Esophagus muscularis mucosa (tissue), 4 donors: ENCODE data around the gene DDT. TPM values are rescaled to one million over a fixed set of nuclear protein-coding genes. Genes with fewer than 3 reads are reported as not detected.
"Not testable (repeated sequence)": the region's sequence is repeated elsewhere in the genome, so short reads cannot be mapped to it uniquely, and the experiment has no call there.

ENCODE experiments used
- DNase-seq: peaks from one replicate; pipeline ENCODE4 v3.0.0-alpha.2; 2017; ENCODE audit errors: extremely low spot score
- H3K27ac ChIP-seq, 4 donors: fragments of 200-600 bp; sonication (generic); replicated peaks in 1 of 4; 1 replicate in 3 of 4; 2 replicates in 1 of 4; pipeline ENCODE4 v1.5.1; 2016 to 2019; ENCODE audit warnings: mild to moderate bottlenecking in 1 of 4
- H3K27me3 ChIP-seq, 4 donors: fragments of 200-600 bp; sonication (generic); one replicate each; pipeline versions ENCODE4 v1.5.1 to v1.6.0; 2016 to 2019
- H3K36me3 ChIP-seq, 4 donors: fragments of 200-600 bp; sonication (generic); one replicate each; pipeline ENCODE4 v1.5.1; 2016 to 2019
- H3K4me1 ChIP-seq, 4 donors: fragments of 200-600 bp; sonication (generic); one replicate each; pipeline ENCODE4 v1.5.1; 2016 to 2019
- H3K4me3 ChIP-seq, 4 donors: fragments of 200-600 bp; sonication (generic); 1 replicate in 2 of 4; 2 replicates in 2 of 4; pipeline ENCODE4 v1.5.1; 2016 to 2019; ENCODE audit warnings: mild to moderate bottlenecking in 4 of 4, moderate library complexity in 1 of 4
- H3K9me3 ChIP-seq, 4 donors: fragments of 200-600 bp; sonication (generic); 1 replicate in 3 of 4; 2 replicates in 1 of 4; pipeline ENCODE4 v1.5.1; 2016 to 2019
- POLR2AphosphoS5 ChIP-seq, 2 donors: sonication (generic); formaldehyde crosslinking; IDR thresholded peaks; one replicate each; pipeline ENCODE4 v1.6.1; 2017; ENCODE audit warnings: antibody characterized with exemption in 2 of 2
- WGBS: methylation state at CpG from one replicate; pipeline ENCODE4 v1.1.5; 2018; 5-methylcytosine and 5-hydroxymethylcytosine counted together
- intact Hi-C: fragments of 100-400 bp; cut with DNase I; formaldehyde crosslinking; loops from one replicate; pipeline ENCODE4 v1.15.1; 2023
- total RNA-seq, 4 donors: library from RNA; depleted of rRNA; stranded (reverse); fragments of >200 nt; gene quantifications; one replicate each; pipeline versions ENCODE4 v1.1.0 to v1.2.1, GENCODE V29; 2016
- TF ChIP-seq, protein P1 (sequence below), 3 experiments: fragments of 200-600 bp in 2 of 3; fragments of 450-650 bp in 1 of 3; sonication (generic) in 2 of 3; IDR thresholded peaks; one replicate each; pipeline ENCODE4 v1.5.1; 2017 to 2019; ENCODE audit warnings: antibody characterized with exemption in 3 of 3, mild to moderate bottlenecking in 2 of 3, moderate library complexity in 1 of 3

The DDT gene
- total RNA-seq, 4 donors from 2014 or later = 107 to 184 (median 153) TPM

DNA sequence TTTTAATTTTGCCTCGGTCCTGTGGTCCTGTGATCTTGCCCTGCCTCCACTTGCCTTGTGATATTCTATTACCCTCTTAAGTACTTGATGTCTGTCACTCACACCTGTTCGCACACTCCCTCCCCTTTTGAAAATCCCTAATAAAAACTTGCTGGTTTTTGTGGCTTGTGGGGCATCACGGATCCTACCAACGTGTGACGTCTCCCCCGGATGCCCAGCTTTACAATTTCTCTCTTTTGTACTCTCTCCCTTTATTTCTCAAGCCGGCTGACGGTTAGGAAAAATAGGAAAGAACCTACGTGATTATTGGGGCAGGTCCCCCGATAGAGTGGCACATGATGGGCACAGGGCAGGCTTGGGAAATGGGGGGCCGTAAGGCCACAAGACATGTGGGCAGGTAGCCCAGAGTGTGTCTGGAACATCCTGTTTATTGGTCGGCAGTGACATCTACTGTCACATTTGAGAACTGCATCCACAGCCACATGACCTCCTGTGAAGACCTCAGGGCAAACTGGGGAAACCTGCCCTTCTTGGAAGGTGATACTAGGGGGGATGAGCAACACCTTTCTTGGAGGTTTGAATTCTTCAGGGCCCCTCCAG lies 17.8 kb downstream of the DDT start:
- intact Hi-C loops = loop anchor here (10.0 kb wide), 1 partner anchor 288 kb away; the partner anchor contains the start of gene GGT5
- H3K27me3 ChIP-seq, H3K4me1 ChIP-seq, H3K36me3 ChIP-seq, H3K9me3 ChIP-seq, H3K4me3 ChIP-seq, H3K27ac ChIP-seq: not testable (repeated sequence)
- peak; percentile 55 to 57 for TF ChIP-seq POLR2AphosphoS5 (IDR thresholded peaks at IDR 0.05)
- TF ChIP-seq, protein P1, sequence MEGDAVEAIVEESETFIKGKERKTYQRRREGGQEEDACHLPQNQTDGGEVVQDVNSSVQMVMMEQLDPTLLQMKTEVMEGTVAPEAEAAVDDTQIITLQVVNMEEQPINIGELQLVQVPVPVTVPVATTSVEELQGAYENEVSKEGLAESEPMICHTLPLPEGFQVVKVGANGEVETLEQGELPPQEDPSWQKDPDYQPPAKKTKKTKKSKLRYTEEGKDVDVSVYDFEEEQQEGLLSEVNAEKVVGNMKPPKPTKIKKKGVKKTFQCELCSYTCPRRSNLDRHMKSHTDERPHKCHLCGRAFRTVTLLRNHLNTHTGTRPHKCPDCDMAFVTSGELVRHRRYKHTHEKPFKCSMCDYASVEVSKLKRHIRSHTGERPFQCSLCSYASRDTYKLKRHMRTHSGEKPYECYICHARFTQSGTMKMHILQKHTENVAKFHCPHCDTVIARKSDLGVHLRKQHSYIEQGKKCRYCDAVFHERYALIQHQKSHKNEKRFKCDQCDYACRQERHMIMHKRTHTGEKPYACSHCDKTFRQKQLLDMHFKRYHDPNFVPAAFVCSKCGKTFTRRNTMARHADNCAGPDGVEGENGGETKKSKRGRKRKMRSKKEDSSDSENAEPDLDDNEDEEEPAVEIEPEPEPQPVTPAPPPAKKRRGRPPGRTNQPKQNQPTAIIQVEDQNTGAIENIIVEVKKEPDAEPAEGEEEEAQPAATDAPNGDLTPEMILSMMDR (IDR thresholded peaks at IDR 0.05) = peak; percentile 73 to 92 (median 79)
- 21% methylated on average over 12 of the region's 12 CpGs for WGBS
- DNase-seq = peak; percentile 94

- peak; percentile 2 for DNase-seq
- H3K4me1 ChIP-seq, H3K36me3 ChIP-seq, H3K4me3 ChIP-seq, H3K9me3 ChIP-seq, H3K27ac ChIP-seq, H3K27me3 ChIP-seq: not testable (repeated sequence)
- intact Hi-C loops = loop anchor here (10.0 kb wide), 1 partner anchor 289 kb away; the partner anchor contains the start of gene GGT5
- WGBS = 75% methylated on average over 7 of the region's 8 CpGs
These were observed 18.4 kb downstream of the DDT start for GRCh38 chr22:23955886-23956285.

DNA sequence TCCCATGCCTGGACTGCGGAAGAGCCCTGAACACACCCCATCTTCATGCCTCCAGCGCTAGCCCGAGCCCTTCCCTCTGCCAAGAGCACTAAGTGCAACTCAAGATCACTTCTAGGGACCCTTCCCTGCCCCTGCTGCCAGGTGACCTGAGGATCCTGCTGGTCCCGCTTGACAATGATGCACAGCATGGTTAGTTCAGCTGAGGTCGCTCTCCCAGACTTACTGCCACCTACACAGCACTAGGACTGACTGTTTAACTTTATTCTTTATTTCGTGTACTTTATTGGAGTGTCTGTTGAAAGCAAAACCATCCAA lies 19.3 kb downstream of the DDT start:
- intact Hi-C loops = loop anchor here (10.0 kb wide), 1 partner anchor 290 kb away; the partner anchor contains the start of gene GGT5
- H3K27me3 ChIP-seq, H3K4me1 ChIP-seq, H3K4me3 ChIP-seq, H3K27ac ChIP-seq, DNase-seq, H3K9me3 ChIP-seq, H3K36me3 ChIP-seq: not testable (repeated sequence)
- 81% methylated on average over 5 of the region's 6 CpGs for WGBS

- peak; percentile 80 for DNase-seq
- not testable (repeated sequence) for H3K4me1 ChIP-seq, H3K4me3 ChIP-seq, H3K36me3 ChIP-seq, H3K27ac ChIP-seq, H3K9me3 ChIP-seq, H3K27me3 ChIP-seq
- intact Hi-C loops = loop anchor here (10.0 kb wide), 1 partner anchor 290 kb away; the partner anchor contains the start of gene GGT5
- 80% methylated on average over 8 of the region's 8 CpGs for WGBS
These were observed 19.8 kb downstream of the DDT start for GRCh38 chr22:23954193-23954990.

GRCh38 chr22:23953485-23953884 lies 20.8 kb downstream of the DDT start:
- not testable (repeated sequence) for H3K36me3 ChIP-seq, H3K27me3 ChIP-seq, H3K4me3 ChIP-seq, H3K27ac ChIP-seq, H3K9me3 ChIP-seq, H3K4me1 ChIP-seq
- WGBS = 77% methylated on average over 4 of the region's 4 CpGs
- intact Hi-C loops = loop anchor here (10.0 kb wide), 1 partner anchor 291 kb away; the partner anchor contains the start of gene GGT5
- peak; percentile 50 for DNase-seq

GRCh38 chr22:23952794-23953405 lies 21.3 kb downstream of the DDT start:
- WGBS = 72% methylated on average over 11 of the region's 11 CpGs
- intact Hi-C loops = loop anchor here (10.0 kb wide), 1 partner anchor 292 kb away; the partner anchor contains the start of gene GGT5
- not testable (repeated sequence) for H3K4me1 ChIP-seq, H3K36me3 ChIP-seq, H3K9me3 ChIP-seq, H3K27me3 ChIP-seq, H3K4me3 ChIP-seq, H3K27ac ChIP-seq
- peak; percentile 55 for DNase-seq

GRCh38 chr22:23951383-23951782 lies 22.9 kb downstream of the DDT start:
- intact Hi-C loops = loop anchor here (10.0 kb wide), 1 partner anchor 293 kb away; the partner anchor contains the start of gene GGT5
- peak; percentile 66 for DNase-seq
- WGBS = 71% methylated on average over 2 of the region's 2 CpGs

GRCh38 chr22:23949764-23950163 lies 24.5 kb downstream of the DDT start:
- WGBS = 81% methylated on average over 18 of the region's 18 CpGs
- intact Hi-C loops = loop anchor here (10.0 kb wide), 1 partner anchor 295 kb away; the partner anchor contains the start of gene GGT5
- DNase-seq = peak; percentile 0

More at GRCh38 chr22:23951383-23951782, 22.9 kb downstream of the DDT start:
- not testable (repeated sequence) for H3K4me1 ChIP-seq, H3K9me3 ChIP-seq, H3K27me3 ChIP-seq, H3K36me3 ChIP-seq, H3K27ac ChIP-seq, H3K4me3 ChIP-seq

DNA sequence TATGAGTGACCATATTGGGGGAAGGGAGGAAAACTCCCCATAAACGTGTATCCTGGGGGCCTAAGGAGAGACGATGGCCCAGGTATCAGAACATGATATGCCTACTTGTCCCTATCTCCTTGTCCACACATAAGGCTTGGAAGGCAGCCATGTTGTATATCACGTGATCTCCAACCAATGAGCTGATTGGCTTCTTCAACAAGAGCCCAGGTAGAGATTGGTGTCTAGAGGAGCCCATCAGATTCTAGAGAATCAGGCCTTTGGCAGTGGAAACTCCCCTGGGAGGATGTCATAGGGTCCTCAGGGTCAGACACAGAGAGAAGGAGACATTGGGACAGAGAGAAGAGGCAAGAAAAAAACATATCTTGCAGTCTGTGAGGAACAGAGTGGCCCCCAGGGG lies 26.9 kb downstream of the DDT start:
- H3K36me3 ChIP-seq, H3K4me3 ChIP-seq, intact Hi-C loops, H3K27ac ChIP-seq, H3K4me1 ChIP-seq, H3K9me3 ChIP-seq, H3K27me3 ChIP-seq: not testable (repeated sequence)
- WGBS = 67% methylated on average over 3 of the region's 3 CpGs
- peak; percentile 47 for DNase-seq

More at GRCh38 chr22:23949764-23950163, 24.5 kb downstream of the DDT start:
- not testable (repeated sequence) for H3K4me3 ChIP-seq, H3K27me3 ChIP-seq, H3K9me3 ChIP-seq, H3K36me3 ChIP-seq, H3K4me1 ChIP-seq, H3K27ac ChIP-seq

GRCh38 chr22:23940166-23940565 lies 34.1 kb downstream of the DDT start:
- H3K36me3 ChIP-seq, H3K9me3 ChIP-seq, intact Hi-C loops, H3K4me1 ChIP-seq, H3K4me3 ChIP-seq, H3K27ac ChIP-seq, DNase-seq, H3K27me3 ChIP-seq: not testable (repeated sequence)
- no CpG with 5 or more reads among the region's 14 CpGs for WGBS
